Suppressor macrophage treated with lipopolysaccharide for 1 hour (primary cell): ENCODE measurements around the gene PMEPA1.

Experiments
- DNase-seq, 3 donors: peaks; one replicate each; pipeline ENCODE4 v3.0.0-alpha.2; 2020 to 2022

The PMEPA1 gene

GRCh38 chr20:57672953-57673575, 36.8 kb downstream of the PMEPA1 start:
- no peak for DNase-seq

GRCh38 chr20:57672164-57672563, 37.7 kb downstream of the PMEPA1 start:
- DNase-seq = peak; percentile 33 to 69 (median 47)

- peak in 2 of 3 donors; percentile 17 to 39 for DNase-seq
Observed at GRCh38 chr20:57671662-57672061, 38.2 kb downstream of the PMEPA1 start.

GRCh38 chr20:57671072-57671391, 38.8 kb downstream of the PMEPA1 start:
- no peak for DNase-seq

GRCh38 chr20:57670288-57671071, 39.3 kb downstream of the PMEPA1 start:
- no peak for DNase-seq

GRCh38 chr20:57669632-57670031, 40.2 kb downstream of the PMEPA1 start:
- no peak for DNase-seq

GRCh38 chr20:57667924-57668782, 41.7 kb downstream of the PMEPA1 start:
- DNase-seq = no peak

GRCh38 chr20:57667388-57667787, 42.4 kb downstream of the PMEPA1 start:
- no peak for DNase-seq

- no peak for DNase-seq
Observed at GRCh38 chr20:57666834-57667157, 43.0 kb downstream of the PMEPA1 start.

GRCh38 chr20:57666106-57666833, 43.5 kb downstream of the PMEPA1 start:
- no peak for DNase-seq

GRCh38 chr20:57665589-57665971, 44.2 kb downstream of the PMEPA1 start:
- no peak for DNase-seq

GRCh38 chr20:57664924-57665588, 44.8 kb downstream of the PMEPA1 start:
- no peak for DNase-seq

GRCh38 chr20:57664476-57664875, 45.3 kb downstream of the PMEPA1 start:
- DNase-seq = no peak

GRCh38 chr20:57663681-57664451, 45.9 kb downstream of the PMEPA1 start:
- no peak for DNase-seq

- DNase-seq = no peak
Observed at GRCh38 chr20:57663241-57663640, 46.6 kb downstream of the PMEPA1 start.

- DNase-seq = no peak
Observed at GRCh38 chr20:57662456-57663240, 47.2 kb downstream of the PMEPA1 start.

- DNase-seq = no peak
Observed at GRCh38 chr20:57661746-57662455, 47.9 kb downstream of the PMEPA1 start.

GRCh38 chr20:57660922-57661745, 48.7 kb downstream of the PMEPA1 start:
- DNase-seq = no peak

- DNase-seq = no peak
Observed at GRCh38 chr20:57660181-57660921, 49.5 kb downstream of the PMEPA1 start.
